GM19468 (cell line): Measurements from ENCODE around the gene MICU2.
"Not testable (repeated sequence)": the region's sequence is repeated elsewhere in the genome, so short reads cannot be mapped to it uniquely, and the experiment has no call there.

Source experiments
- ATAC-seq: cut with Tn5 transposase; IDR thresholded peaks from one replicate; pipeline ENCODE4 v1.9.1; 2021; ENCODE audit warnings: mild to moderate bottlenecking, moderate library complexity, moderate number of reproducible peaks; ENCODE audit not compliant: unreplicated experiment; ENCODE audit errors: extremely low read depth

Gene MICU2

GRCh38 chr13:21595546-21595822 lies 8.5 kb downstream of the MICU2 start:
- ATAC-seq, result no peak

GRCh38 chr13:21594715-21595545 lies 9.0 kb downstream of the MICU2 start:
- ATAC-seq, result no peak

- ATAC-seq, result not testable (repeated sequence)
Observed at GRCh38 chr13:21590665-21591456, 13.1 kb downstream of the MICU2 start.

GRCh38 chr13:21590231-21590630 lies 13.7 kb downstream of the MICU2 start:
- ATAC-seq, result no peak

- ATAC-seq, result not testable (repeated sequence)
Observed at GRCh38 chr13:21589510-21589909, 14.5 kb downstream of the MICU2 start.

- not testable (repeated sequence) for ATAC-seq
Observed at GRCh38 chr13:21588411-21588810, 15.6 kb downstream of the MICU2 start.

GRCh38 chr13:21584973-21585592 lies 18.9 kb downstream of the MICU2 start:
- no peak for ATAC-seq

DNA sequence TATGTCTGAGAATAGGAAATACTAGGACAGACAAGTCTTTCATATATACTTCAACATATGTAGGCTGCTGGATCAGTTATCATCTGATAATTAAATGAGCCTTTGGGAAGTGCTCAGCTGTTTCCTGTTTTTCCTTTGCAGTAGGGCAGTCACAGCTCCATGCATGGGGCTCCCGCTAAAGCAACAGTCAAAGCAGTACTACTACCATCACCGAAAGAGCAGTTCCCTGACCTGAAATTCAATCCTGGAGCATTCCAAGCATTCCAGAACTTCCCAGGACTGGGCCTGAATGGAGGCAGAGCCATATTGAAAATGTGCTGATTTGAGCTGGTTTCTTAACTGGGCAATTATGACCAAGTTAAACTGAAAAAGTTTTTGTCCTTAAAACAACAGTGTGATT lies 20.5 kb downstream of the MICU2 start:
- no peak for ATAC-seq

DNA sequence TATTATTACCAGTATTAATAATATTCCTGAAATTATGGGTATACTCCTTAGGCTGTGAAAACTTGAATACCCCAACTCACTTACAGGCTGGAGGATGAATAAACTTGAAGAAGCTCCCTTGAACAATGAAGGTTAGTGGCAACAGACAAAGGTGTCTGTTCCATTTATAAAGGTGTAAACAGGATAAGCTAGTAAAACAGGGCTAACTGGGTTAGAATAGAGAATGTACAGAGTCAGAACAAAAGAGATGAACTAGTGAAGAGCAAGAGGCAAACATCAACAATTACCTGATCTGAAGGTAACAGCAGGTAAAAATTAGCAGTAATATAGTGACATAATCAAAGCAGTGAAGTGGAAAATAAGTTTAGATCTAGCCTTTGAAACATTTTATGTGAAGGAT lies 23.2 kb downstream of the MICU2 start:
- no peak for ATAC-seq

DNA sequence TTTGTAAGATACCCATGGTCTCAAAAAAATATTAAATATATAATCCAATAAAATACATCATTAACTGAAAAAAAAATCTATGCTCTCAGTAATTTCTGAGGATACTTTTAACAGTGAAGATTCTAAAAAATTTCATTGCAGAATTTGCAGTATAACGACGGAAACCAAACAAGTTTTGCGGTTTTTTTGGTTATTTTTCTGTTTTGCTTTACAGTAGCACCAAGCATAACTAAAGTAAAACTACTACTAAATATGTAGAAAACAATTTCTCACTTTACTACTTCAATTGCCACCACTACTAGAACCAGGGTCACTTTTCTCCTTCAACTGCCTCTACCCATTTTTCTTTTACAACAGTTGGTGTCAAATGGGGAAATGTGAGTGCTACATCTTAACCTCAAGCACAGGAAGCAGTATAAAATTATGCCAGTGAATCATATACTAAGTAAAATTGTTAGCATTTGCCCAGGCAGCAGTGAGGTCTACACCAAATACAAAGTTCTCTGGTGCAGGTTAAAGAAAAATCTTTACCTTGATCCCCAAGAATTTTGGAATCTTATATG lies 24.1 kb downstream of the MICU2 start:
- ATAC-seq, result no peak

DNA sequence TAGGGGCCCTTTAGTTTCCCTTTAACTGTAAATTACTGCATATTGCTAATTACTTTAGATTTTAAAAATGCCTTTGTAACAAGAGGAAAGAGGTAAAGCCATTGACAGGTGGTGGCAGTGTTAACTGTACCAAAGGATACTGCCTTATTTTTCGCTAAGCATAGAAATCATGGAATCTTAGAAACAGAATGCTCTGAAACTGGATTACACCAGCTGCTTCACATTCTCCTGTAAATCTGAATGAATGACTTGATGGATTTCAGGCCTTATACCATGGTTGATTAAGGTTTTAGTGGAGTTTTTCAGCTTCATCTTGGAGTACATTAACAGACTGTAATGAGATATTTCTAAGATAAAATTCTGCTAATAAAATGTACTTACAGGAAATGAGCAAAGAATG lies 25.2 kb downstream of the MICU2 start:
- ATAC-seq, result no peak

- no peak for ATAC-seq
Observed at GRCh38 chr13:21576426-21576825, 27.5 kb downstream of the MICU2 start.

DNA sequence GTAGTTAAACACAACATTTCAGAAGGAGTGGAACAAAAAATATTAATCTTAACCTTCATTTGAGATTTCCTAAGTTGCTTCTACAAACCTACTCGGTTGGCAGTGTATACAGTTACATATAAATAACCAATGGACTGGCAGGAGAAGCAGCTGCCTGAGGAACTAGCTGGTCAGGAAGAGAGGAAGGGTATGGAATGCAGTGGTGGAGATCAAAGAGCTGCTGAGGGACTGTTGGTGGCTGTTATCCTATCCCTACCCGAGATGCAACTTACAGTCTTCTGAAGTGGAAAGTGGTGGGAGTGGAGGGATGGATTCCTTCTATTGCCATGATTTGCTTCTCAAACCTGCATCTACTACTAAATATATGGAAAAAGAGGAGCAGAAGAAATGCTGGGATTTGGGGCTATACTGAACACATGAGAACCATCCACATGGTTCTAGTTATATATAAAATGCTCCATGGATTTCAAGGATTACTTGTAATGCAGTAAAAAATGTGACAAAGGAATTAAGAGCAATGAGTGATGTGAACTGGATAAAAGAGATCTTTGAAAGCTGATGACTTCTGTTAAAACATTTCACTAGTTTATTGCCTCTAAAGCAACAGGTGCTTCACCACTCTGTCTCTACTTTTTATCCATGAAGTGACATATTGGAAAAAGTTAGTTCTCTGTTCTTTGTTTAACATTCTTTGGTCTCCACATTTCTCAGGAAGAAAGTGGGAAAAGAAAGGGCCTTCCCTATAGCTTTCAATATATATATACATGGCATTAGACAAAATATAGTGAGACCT lies 29.9 kb downstream of the MICU2 start:
- ATAC-seq, result no peak

DNA sequence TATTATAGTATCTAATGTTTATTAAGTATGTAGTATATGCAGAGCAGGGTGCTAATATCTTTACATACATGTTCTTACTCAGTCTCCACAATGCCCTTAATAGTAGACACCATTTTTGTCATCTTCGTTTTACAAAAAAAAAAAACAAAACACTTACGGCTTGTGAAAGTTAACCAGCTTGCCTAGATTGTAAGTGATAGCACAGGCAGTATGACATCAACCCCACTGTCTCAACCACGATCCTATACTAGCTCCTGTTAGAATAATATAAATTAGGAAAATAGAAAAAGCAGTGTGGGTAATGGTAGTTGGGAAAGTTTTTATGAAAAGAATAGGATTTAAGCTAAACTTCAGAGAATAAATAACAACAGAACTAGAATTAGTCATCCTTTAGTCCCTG lies 34.3 kb downstream of the MICU2 start:
- ATAC-seq, result no peak

DNA sequence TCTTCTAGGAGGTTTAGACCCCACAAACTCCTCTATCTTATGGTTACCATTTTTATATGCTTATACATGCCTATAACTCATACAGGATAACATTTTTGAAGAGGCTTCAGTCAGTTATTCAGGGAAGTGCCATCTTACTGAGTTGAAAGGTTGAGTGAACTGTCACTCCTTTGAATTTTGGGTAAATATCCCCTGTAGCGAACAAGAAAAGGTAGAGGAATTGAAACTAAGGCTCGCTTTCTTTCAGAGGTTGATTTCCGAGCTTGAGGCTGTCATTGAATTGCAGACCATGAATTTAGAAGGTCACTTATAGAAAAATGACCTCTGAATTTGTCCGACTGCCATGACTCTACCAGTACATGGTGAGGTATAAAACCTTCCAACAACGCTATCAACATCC lies 35.1 kb downstream of the MICU2 start:
- no peak for ATAC-seq

DNA sequence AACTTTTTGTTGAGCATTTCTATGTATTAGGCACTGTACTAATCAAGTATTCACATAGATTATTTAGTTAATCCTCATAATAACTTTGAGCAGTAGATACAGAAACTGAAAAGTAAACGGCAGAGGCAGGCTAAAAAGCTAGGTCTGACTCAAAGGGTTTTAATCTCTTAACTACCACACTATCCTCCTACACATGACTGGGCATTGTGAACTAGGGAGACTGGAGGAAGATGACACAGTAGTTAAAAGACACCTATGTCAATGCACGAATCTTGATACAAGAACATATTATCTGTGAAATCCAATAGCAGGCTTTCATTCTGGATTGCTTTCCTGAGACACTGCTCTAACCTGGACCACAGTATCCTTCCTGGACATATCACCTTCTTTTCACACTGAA lies 36.3 kb downstream of the MICU2 start:
- ATAC-seq, result no peak

DNA sequence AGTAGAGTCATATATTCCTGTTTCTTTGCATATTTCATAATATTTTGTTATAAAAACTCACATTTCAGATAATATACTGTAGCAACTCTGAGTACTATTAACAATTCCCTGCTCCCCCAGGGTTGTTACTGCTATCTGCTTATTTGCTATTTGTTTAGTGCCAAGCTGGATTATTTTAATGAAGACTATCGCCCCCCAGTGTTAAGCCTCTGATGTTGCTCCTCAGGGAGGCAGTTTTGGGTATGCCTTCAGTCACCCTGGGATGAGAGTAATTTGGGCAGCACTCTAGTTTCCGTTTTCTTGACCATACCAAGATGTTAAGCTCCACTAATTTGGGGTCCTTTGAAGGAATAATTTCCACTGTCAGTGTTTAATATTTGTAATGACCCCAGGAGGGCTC lies 46.0 kb downstream of the MICU2 start:
- no peak for ATAC-seq

GRCh38 chr13:21556051-21556450 lies 47.9 kb downstream of the MICU2 start:
- ATAC-seq, result no peak

DNA sequence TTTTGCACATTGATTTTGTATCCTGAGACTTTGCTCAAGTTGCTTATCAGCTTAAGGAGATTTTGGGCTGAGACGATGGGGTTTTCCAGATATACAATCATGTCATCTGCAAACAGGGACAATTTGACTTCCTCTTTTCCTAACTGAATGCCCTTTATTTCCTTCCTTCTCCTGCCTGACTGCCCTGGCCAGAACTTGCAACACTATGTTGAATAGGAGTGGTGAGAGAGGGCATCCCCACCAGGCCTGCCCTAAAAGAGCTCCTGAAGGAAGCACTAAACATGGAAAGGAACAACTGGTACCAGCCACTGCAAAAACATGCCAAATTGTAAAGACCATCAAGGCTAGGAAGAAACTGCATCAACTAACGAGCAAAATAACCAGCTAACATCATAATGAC lies 50.7 kb downstream of the MICU2 start:
- ATAC-seq, result not testable (repeated sequence)

DNA sequence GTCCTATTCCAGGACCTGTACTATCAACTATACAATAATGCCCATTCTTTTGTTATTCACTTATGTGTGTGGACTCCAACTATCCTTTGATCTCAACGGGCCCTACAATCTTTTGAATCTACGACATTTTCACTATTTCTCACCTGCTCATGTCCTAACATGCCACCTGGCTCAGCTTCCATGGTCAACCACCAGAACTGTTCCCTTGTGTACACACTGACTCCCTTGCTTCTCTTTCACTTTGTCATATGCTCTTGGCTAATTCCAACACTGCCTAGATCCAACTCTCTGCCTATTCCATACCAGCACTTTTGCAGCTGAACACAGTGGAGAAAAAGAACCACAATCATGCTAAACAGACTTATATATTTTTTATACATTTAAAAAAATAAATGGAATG lies 53.1 kb downstream of the MICU2 start:
- no peak for ATAC-seq
